HEK293T (cell line): ENCODE data around the gene MAFB.

Experiments
- BHLHE40 ChIP-seq: fragments of 450-650 bp; IDR thresholded peaks from 2 replicates; pipeline ENCODE4 v1.6.1; 2016; ENCODE audit warnings: mild to moderate bottlenecking, moderate library complexity, borderline replicate concordance
- ELF4 ChIP-seq: fragments of 450-650 bp; IDR thresholded peaks from 2 replicates; pipeline ENCODE4 v1.6.1; 2017; ENCODE audit warnings: antibody characterized with exemption
- FOXA1 ChIP-seq: fragments of 450-650 bp; IDR thresholded peaks from 2 replicates; pipeline ENCODE4 v1.6.1; 2016; ENCODE audit warnings: mild to moderate bottlenecking
- FOXM1 ChIP-seq: fragments of 450-650 bp; IDR thresholded peaks from 2 replicates; pipeline ENCODE4 v1.6.1; 2017; ENCODE audit warnings: mild to moderate bottlenecking, borderline replicate concordance
- HDGF ChIP-seq: fragments of 450-650 bp; IDR thresholded peaks from 2 replicates; pipeline ENCODE4 v1.6.1; 2017; ENCODE audit warnings: antibody characterized with exemption, borderline replicate concordance
- L3MBTL2 ChIP-seq: fragments of 450-650 bp; conservative IDR thresholded peaks from 2 replicates; pipeline ENCODE4 v1.6.1; 2016; ENCODE audit warnings: mild to moderate bottlenecking
- LEF1 ChIP-seq: fragments of 450-650 bp; IDR thresholded peaks from 2 replicates; pipeline ENCODE4 v1.6.1; 2017; ENCODE audit warnings: mild to moderate bottlenecking, borderline replicate concordance
- NFRKB ChIP-seq: fragments of 450-650 bp; IDR thresholded peaks from 2 replicates; pipeline ENCODE4 v1.6.1; 2016; ENCODE audit warnings: mild to moderate bottlenecking, moderate library complexity
- SP1 ChIP-seq: fragments of 450-650 bp; IDR thresholded peaks from 2 replicates; pipeline ENCODE4 v1.6.1; 2017
- SUZ12 ChIP-seq: fragments of 450-650 bp; IDR thresholded peaks from 2 replicates; pipeline ENCODE4 v1.6.1; 2016; ENCODE audit warnings: mild to moderate bottlenecking
- ZNF384 ChIP-seq: fragments of 450-650 bp; IDR thresholded peaks from 2 replicates; pipeline ENCODE4 v1.6.1; 2016
- TF ChIP-seq, protein P1 (sequence below): fragments of 450-650 bp; IDR thresholded peaks from 2 replicates; pipeline ENCODE4 v1.6.1; 2016

DNA sequence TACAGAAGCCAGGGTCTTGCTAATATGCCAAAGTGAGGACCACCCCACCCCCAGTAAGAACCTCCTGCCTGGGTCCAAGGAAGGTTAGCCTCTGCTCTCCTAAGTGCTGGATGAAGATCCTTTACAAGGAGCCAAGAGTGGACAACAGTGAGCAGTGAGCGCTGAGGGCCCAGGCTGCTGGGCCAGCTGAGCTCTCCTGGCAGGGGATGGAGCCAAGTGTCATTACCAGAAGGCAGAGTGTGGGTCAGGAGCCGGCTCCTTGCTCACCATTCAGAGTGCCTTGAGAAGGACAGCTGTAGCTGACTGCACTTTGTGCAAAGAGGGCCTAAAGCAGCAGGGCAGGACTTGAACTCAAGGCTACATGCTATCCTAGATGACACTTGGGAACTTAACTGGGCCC, 16.9 kb downstream of the MAFB start:
- TF ChIP-seq HDGF (no peak), SUZ12 (no peak), FOXM1 (no peak), BHLHE40 (no peak), LEF1 (no peak), ELF4 (no peak), L3MBTL2 (no peak), ZNF384 (no peak), SP1 (no peak), FOXA1 (no peak), NFRKB (no peak)
- TF ChIP-seq, protein P1, sequence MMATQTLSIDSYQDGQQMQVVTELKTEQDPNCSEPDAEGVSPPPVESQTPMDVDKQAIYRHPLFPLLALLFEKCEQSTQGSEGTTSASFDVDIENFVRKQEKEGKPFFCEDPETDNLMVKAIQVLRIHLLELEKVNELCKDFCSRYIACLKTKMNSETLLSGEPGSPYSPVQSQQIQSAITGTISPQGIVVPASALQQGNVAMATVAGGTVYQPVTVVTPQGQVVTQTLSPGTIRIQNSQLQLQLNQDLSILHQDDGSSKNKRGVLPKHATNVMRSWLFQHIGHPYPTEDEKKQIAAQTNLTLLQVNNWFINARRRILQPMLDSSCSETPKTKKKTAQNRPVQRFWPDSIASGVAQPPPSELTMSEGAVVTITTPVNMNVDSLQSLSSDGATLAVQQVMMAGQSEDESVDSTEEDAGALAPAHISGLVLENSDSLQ = no peak
